SK-N-SH (cell line): Measurements from ENCODE around the gene ZDHHC19. TPM values are rescaled to one million over a fixed set of nuclear protein-coding genes. Genes with fewer than 3 reads are reported as not detected.

Experiments
- polyA plus RNA-seq, 3 experiments: library from polyadenylated mRNA; depleted of rRNA; stranded (reverse); fragments of >200 nt; gene quantifications; 2 replicates each; pipeline ENCODE4 v1.2.3, GENCODE V29; 2012
- small RNA-seq, 7 experiments: library from RNA; depleted of rRNA; stranded (forward); fragments of <200 nt; gene quantifications; one replicate each; pipeline ENCODE3, GENCODE V24; 2012

Gene ZDHHC19
- polyA plus RNA-seq, 1 of the 3 experiments (the other 2 are of a cell fraction) = not detected

Small RNAs within 50 kb of the gene (small RNA-seq; reads per million reads assigned to genes)
- gene RF00019 = 0 reads per million in 7 experiments

Other genes starting within 250 kb of the ZDHHC19 start
- 35.0 and 53.5 TPM in 2 replicates for gene TFRC, start 129.3 kb downstream of the ZDHHC19 start, polyA plus RNA-seq (2012; rRNA removed)
- not detected in 2 replicates for gene SLC51A, start 5.1 kb upstream of the ZDHHC19 start, polyA plus RNA-seq (2012; rRNA removed)
- 45.9 and 52.4 TPM in 2 replicates for gene PCYT1A, start 76.3 kb upstream of the ZDHHC19 start, polyA plus RNA-seq (2012; rRNA removed)
- gene DYNLT2B, start 106.8 kb upstream of the ZDHHC19 start, polyA plus RNA-seq (2012; rRNA removed) = 30.6 and 31.7 TPM in 2 replicates
- not detected in 2 replicates for gene TM4SF19, start 127.0 kb upstream of the ZDHHC19 start, polyA plus RNA-seq (2012; rRNA removed)
- 6.4 and 8.1 TPM in 2 replicates for gene UBXN7, start 221.0 kb upstream of the ZDHHC19 start, polyA plus RNA-seq (2012; rRNA removed)